ENCODE data around the gene HRH3. TPM values are rescaled to one million over a fixed set of nuclear protein-coding genes. Genes with fewer than 3 reads are reported as not detected.

Gene HRH3
- polyA plus RNA-seq, 1 donor from 2014 or later, result 2.8 TPM

- H3K4me2 ChIP-seq (ENCODE audit: low read length), result no peak overlapping the region
Observed at GRCh38 chr20:62230276-62230675, 10.2 kb upstream of the HRH3 start.

GRCh38 chr20:62229667-62230066 lies 9.6 kb upstream of the HRH3 start:
- no peaks in the 10 kb centered on the region for H3K9me2 ChIP-seq (ENCODE audit: insufficient read depth, low read length)
- no peak overlapping the region for H3K4me3 ChIP-seq (ENCODE audit: low read length)
- no peak overlapping the region for H2AFZ ChIP-seq (ENCODE audit: low read depth, low read length)
- no peaks in the 10 kb centered on the region for H3K79me2 ChIP-seq (replicated peaks; ENCODE audit: insufficient read depth, low read length)
- H3K27me3 ChIP-seq (ENCODE audit: insufficient read depth, low read depth, low read length), result peaks cover 1% of the 10 kb centered on the region
- H3K9me3 ChIP-seq (ENCODE audit: low read length), result no peaks in the 10 kb centered on the region
- H3K9ac ChIP-seq (ENCODE audit: low read length), result no peak overlapping the region
- no peak overlapping the region for H3K4me2 ChIP-seq (ENCODE audit: low read length)
- TF ChIP-seq EP300 (conservative IDR thresholded peaks at IDR 0.05; ENCODE audit: poor library complexity, severe bottlenecking) (no peak), POLR2AphosphoS5 (IDR thresholded peaks at IDR 0.05) (no peak), REST (IDR thresholded peaks at IDR 0.05; ENCODE audit: borderline replicate concordance) (no peak)
- H3F3A ChIP-seq (ENCODE audit: insufficient read depth, low read length, poor library complexity, severe bottlenecking), result no peaks in the 10 kb centered on the region
- no peaks in the 10 kb centered on the region for H3K36me3 ChIP-seq (ENCODE audit: insufficient read depth, low read length)
- H3K27ac ChIP-seq (ENCODE audit: low read length), result no peak overlapping the region
- H4K20me1 ChIP-seq (ENCODE audit: insufficient read depth), result no peaks in the 10 kb centered on the region

More at GRCh38 chr20:62230276-62230675, 10.2 kb upstream of the HRH3 start:
- Histone ChIP-seq H3K9me2 (ENCODE audit: insufficient read depth, low read length) (no peaks in the 10 kb centered on the region), H2AFZ (ENCODE audit: low read depth, low read length) (no peak overlapping the region), H3F3A (ENCODE audit: insufficient read depth, low read length, poor library complexity, severe bottlenecking) (no peaks in the 10 kb centered on the region), H3K36me3 (ENCODE audit: insufficient read depth, low read length) (no peaks in the 10 kb centered on the region), H3K79me2 (replicated peaks; ENCODE audit: insufficient read depth, low read length) (no peaks in the 10 kb centered on the region), H4K20me1 (ENCODE audit: insufficient read depth) (no peaks in the 10 kb centered on the region), H3K9me3 (ENCODE audit: low read length) (no peaks in the 10 kb centered on the region), H3K27ac (ENCODE audit: low read length) (no peak overlapping the region), H3K9ac (ENCODE audit: low read length) (no peak overlapping the region), H3K27me3 (ENCODE audit: insufficient read depth, low read depth, low read length) (no peaks in the 10 kb centered on the region), H3K4me3 (ENCODE audit: low read length) (no peak overlapping the region)
- no peak for TF ChIP-seq REST (IDR thresholded peaks at IDR 0.05; ENCODE audit: borderline replicate concordance)
- TF ChIP-seq MXI1 (conservative IDR thresholded peaks at IDR 0.05; ENCODE audit: poor library complexity, severe bottlenecking), result no peak
- no peak for TF ChIP-seq POLR2AphosphoS5 (IDR thresholded peaks at IDR 0.05)
- TF ChIP-seq CTCF (IDR thresholded peaks at IDR 0.05; ENCODE audit: poor library complexity, severe bottlenecking), result no peak
- no peak for TF ChIP-seq RAD21 (conservative IDR thresholded peaks at IDR 0.05)
- no peak for TF ChIP-seq TAF1 (IDR thresholded peaks at IDR 0.05; ENCODE audit: low read depth)
- TF ChIP-seq EZH2 (IDR thresholded peaks at IDR 0.05; ENCODE audit: borderline replicate concordance, insufficient read depth, low read length, poor library complexity, severe bottlenecking), result no peak
- no peak for TF ChIP-seq EP300 (conservative IDR thresholded peaks at IDR 0.05; ENCODE audit: poor library complexity, severe bottlenecking)
- no peak for TF ChIP-seq SMC3 (conservative IDR thresholded peaks at IDR 0.05; ENCODE audit: poor library complexity)
